Natural killer cell (primary cell): Measurements from ENCODE around the gene RNU11. TPM values are rescaled to one million over a fixed set of nuclear protein-coding genes. Genes with fewer than 3 reads are reported as not detected.
A peak's percentile ranks its signal among the peaks of the same experiment; 100 is the strongest.
"Not testable (repeated sequence)": the region's sequence is repeated elsewhere in the genome, so short reads cannot be mapped to it uniquely, and the experiment has no call there.

Source experiments
- ATAC-seq, 3 donors: fragments of 150-1000 bp in 2 of 3; fragments of 200-7000 bp in 1 of 3; cut with Tn5 transposase; 1 replicate in 1 of 3; 2 replicates in 2 of 3; pipeline ENCODE4 v1.10.0; 2021; ENCODE audit warnings: mild to moderate bottlenecking in 2 of 3, moderate library complexity in 2 of 3
- DNase-seq, 2 donors: peaks; one replicate each; pipeline versions ENCODE4 v3.0.0 to v3.0.0-alpha.2; 2013 to 2021; ENCODE audit warnings: mixed read lengths in 1 of 2
- H3K27ac ChIP-seq: one replicate; pipeline ENCODE4 v1.5.1; 2013; ENCODE audit warnings: mild to moderate bottlenecking, low read length
- H3K27me3 ChIP-seq: one replicate; pipeline ENCODE4 v1.6.1; 2013; ENCODE audit warnings: low read length; ENCODE audit not compliant: control insufficient read depth, insufficient read depth
- H3K36me3 ChIP-seq: one replicate; pipeline ENCODE4 v1.6.1; 2013; ENCODE audit warnings: low read length; ENCODE audit not compliant: control insufficient read depth, insufficient read depth
- H3K4me1 ChIP-seq: one replicate; pipeline ENCODE4 v1.6.1; 2013; ENCODE audit warnings: low read length; ENCODE audit not compliant: control insufficient read depth, insufficient read depth
- H3K4me3 ChIP-seq: one replicate; pipeline ENCODE4 v1.5.1; 2013; ENCODE audit warnings: low read length
- H3K9me3 ChIP-seq: one replicate; pipeline ENCODE4 v1.6.1; 2013; ENCODE audit warnings: low read length; ENCODE audit not compliant: control insufficient read depth, insufficient read depth
- H3K27ac Mint-ChIP-seq, 2 donors: one replicate each; pipeline ENCODE4 v1.8.0; 2022; ENCODE audit warnings: mild to moderate bottlenecking in 2 of 2, mixed read lengths in 2 of 2, moderate library complexity in 1 of 2
- H3K27me3 Mint-ChIP-seq, 2 donors: one replicate each; pipeline ENCODE4 v1.8.0; 2022; ENCODE audit warnings: low read depth in 2 of 2, mixed read lengths in 2 of 2
- H3K36me3 Mint-ChIP-seq: one replicate; pipeline ENCODE4 v1.8.0; 2022; ENCODE audit warnings: mixed read lengths
- H3K4me1 Mint-ChIP-seq, 2 donors: one replicate each; pipeline ENCODE4 v1.8.0; 2022; ENCODE audit warnings: mixed read lengths in 2 of 2
- H3K4me3 Mint-ChIP-seq: one replicate; pipeline ENCODE4 v1.8.0; 2022; ENCODE audit warnings: mild to moderate bottlenecking, moderate library complexity, mixed read lengths
- H3K9me3 Mint-ChIP-seq, 2 donors: one replicate each; pipeline ENCODE4 v1.8.0; 2022; ENCODE audit warnings: mixed read lengths in 2 of 2
- WGBS: methylation state at CpG from one replicate; pipeline ENCODE4 v1.1.7; 2013; ENCODE audit warnings: missing lambda C conversion rate; ENCODE audit not compliant: insufficient coverage; 5-methylcytosine and 5-hydroxymethylcytosine counted together
- intact Hi-C: fragments of 100-400 bp; cut with micrococcal nuclease; formaldehyde crosslinking; loops from one replicate; pipeline ENCODE4 v1.14.2; 2022
- total RNA-seq, 4 donors: library from RNA; stranded (reverse); fragments of 120-200 nt in 1 of 4; gene quantifications; one replicate each; pipeline versions ENCODE4 v1.2.3 to v1.2.4, GENCODE V29; 2013 to 2022
- TF ChIP-seq, protein P1 (sequence below): fragments of 200-600 bp; IDR thresholded peaks from one replicate; pipeline ENCODE4 v1.8.0; 2022; ENCODE audit warnings: antibody characterized with exemption

RNU11 gene
- total RNA-seq, 3 donors from 2014 or later (not counting 1 experiment from before 2014, with no cell fraction given), result not detected

DNA sequence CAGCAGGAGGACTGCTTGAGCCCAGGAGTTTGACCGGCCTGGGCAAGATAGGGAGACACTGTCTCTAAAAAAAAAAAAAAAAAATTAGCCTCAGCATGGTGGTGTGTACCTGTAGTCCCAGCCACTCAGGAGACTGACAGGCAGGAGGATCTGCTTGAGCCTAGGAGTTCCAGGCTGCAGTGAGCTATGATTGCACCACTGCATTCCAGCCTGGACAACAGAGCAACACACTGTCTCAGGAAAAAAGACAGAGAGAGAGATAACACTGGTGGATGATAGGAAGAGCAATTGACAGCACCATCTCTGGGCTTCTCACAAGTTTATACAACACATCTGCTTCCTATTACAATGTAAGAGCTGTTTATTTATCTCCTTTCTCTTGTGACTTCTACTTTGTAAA is 2.4 kb upstream of the RNU11 start:
- TF ChIP-seq, protein P1, sequence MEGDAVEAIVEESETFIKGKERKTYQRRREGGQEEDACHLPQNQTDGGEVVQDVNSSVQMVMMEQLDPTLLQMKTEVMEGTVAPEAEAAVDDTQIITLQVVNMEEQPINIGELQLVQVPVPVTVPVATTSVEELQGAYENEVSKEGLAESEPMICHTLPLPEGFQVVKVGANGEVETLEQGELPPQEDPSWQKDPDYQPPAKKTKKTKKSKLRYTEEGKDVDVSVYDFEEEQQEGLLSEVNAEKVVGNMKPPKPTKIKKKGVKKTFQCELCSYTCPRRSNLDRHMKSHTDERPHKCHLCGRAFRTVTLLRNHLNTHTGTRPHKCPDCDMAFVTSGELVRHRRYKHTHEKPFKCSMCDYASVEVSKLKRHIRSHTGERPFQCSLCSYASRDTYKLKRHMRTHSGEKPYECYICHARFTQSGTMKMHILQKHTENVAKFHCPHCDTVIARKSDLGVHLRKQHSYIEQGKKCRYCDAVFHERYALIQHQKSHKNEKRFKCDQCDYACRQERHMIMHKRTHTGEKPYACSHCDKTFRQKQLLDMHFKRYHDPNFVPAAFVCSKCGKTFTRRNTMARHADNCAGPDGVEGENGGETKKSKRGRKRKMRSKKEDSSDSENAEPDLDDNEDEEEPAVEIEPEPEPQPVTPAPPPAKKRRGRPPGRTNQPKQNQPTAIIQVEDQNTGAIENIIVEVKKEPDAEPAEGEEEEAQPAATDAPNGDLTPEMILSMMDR, result no peak
- intact Hi-C loops, result loop anchor here (5.0 kb wide), 1 partner anchor 399 kb away; no protein-coding TSS in a partner anchor
- no peak overlapping the region for H3K27ac ChIP-seq
- no peaks in the 10 kb centered on the region for H3K27me3 Mint-ChIP-seq
- H3K4me3 ChIP-seq, result no peak overlapping the region
- no peaks in the 10 kb centered on the region for H3K36me3 ChIP-seq
- DNase-seq, result no peak
- H3K36me3 Mint-ChIP-seq, result no peaks in the 10 kb centered on the region
- no peak for ATAC-seq
- WGBS, result 100% methylated on average over 1 of the region's 1 CpG
- no peaks in the 10 kb centered on the region for H3K27me3 ChIP-seq
- H3K9me3 Mint-ChIP-seq, result no peaks in the 10 kb centered on the region
- H3K9me3 ChIP-seq, result no peaks in the 10 kb centered on the region
- peak overlapping the region; percentile 20 to 35 for H3K27ac Mint-ChIP-seq
- no peak overlapping the region for H3K4me3 Mint-ChIP-seq
- H3K4me1 ChIP-seq, result peaks cover 46% of the 10 kb centered on the region
- H3K4me1 Mint-ChIP-seq, result peaks cover 46 to 47% of the 10 kb centered on the region in 2 donors

DNA sequence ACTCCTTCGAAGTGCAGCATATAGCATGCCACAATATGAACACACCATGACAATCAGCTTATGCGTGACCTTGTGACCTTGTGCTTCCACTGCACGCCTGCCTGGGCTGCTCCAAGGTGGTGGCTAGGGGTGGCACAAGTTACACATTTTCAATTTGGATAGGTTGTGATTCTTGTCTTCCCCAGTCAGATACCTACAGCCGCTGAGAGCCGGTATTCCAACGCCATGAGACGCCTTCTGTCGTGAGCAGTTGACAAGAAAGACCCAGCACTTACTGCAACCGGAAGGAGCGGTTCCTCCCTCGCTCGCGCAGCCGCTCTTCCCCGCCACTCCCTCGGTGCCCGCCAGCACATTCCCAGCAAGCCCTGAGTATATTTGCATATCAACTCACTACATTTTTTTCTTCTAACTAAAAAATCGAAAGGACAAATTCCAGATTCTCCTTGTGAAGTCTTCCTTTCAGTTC is 359 bp upstream of the RNU11 start:
- peaks cover 31 to 33% of the 10 kb centered on the region in 2 donors for H3K4me1 Mint-ChIP-seq
- Histone ChIP-seq H3K27me3 (no peaks in the 10 kb centered on the region), H3K4me1 (peaks cover 40% of the 10 kb centered on the region), H3K27ac (peak overlapping the region; percentile 95), H3K4me3 (peak overlapping the region; percentile 38), H3K36me3 (no peaks in the 10 kb centered on the region), H3K9me3 (no peaks in the 10 kb centered on the region)
- peak overlapping the region; percentile 89 for H3K4me3 Mint-ChIP-seq
- no peaks in the 10 kb centered on the region for H3K9me3 Mint-ChIP-seq
- TF ChIP-seq, protein P1, result no peak
- ATAC-seq (peak; percentile 75 to 89 (median 82)), DNase-seq (peak; percentile 80 to 96)
- no peaks in the 10 kb centered on the region for H3K36me3 Mint-ChIP-seq
- no peaks in the 10 kb centered on the region for H3K27me3 Mint-ChIP-seq
- H3K27ac Mint-ChIP-seq, result peak overlapping the region; percentile 96 to 100
- WGBS, result 1% methylated on average over 18 of the region's 18 CpGs
- intact Hi-C loops, result loop anchor here (1.0 to 5.0 kb wide), 3 partner anchors 20 to 401 kb away; partner anchors contain the start of genes GMEB1 and YTHDF2

- H3K27me3 Mint-ChIP-seq, H3K27me3 ChIP-seq, H3K27ac Mint-ChIP-seq, intact Hi-C loops, H3K36me3 Mint-ChIP-seq, H3K9me3 ChIP-seq, H3K4me3 Mint-ChIP-seq, H3K4me3 ChIP-seq, DNase-seq, H3K9me3 Mint-ChIP-seq, H3K36me3 ChIP-seq, ATAC-seq, H3K27ac ChIP-seq: not testable (repeated sequence)
- 93% methylated on average over 10 of the region's 13 CpGs for WGBS
- peaks cover 13% of the 10 kb centered on the region for H3K4me1 ChIP-seq
- H3K4me1 Mint-ChIP-seq, result peaks cover 11% of the 10 kb centered on the region in 2 donors
These were observed 4.7 kb downstream of the RNU11 start for GRCh38 chr1:28653063-28653462.

- H3K4me3 ChIP-seq, H3K36me3 ChIP-seq, H3K4me3 Mint-ChIP-seq, H3K27me3 Mint-ChIP-seq, ATAC-seq, intact Hi-C loops, H3K9me3 ChIP-seq, H3K27me3 ChIP-seq, H3K36me3 Mint-ChIP-seq, H3K4me1 Mint-ChIP-seq, H3K27ac ChIP-seq, H3K9me3 Mint-ChIP-seq, H3K27ac Mint-ChIP-seq: not testable (repeated sequence)
- peak in 1 of 2 donors; percentile 41 for DNase-seq
- 80% methylated on average over 3 of the region's 3 CpGs for WGBS
- H3K4me1 ChIP-seq, result peaks cover 10% of the 10 kb centered on the region
These were observed 5.5 kb downstream of the RNU11 start for GRCh38 chr1:28653870-28654269.

DNA sequence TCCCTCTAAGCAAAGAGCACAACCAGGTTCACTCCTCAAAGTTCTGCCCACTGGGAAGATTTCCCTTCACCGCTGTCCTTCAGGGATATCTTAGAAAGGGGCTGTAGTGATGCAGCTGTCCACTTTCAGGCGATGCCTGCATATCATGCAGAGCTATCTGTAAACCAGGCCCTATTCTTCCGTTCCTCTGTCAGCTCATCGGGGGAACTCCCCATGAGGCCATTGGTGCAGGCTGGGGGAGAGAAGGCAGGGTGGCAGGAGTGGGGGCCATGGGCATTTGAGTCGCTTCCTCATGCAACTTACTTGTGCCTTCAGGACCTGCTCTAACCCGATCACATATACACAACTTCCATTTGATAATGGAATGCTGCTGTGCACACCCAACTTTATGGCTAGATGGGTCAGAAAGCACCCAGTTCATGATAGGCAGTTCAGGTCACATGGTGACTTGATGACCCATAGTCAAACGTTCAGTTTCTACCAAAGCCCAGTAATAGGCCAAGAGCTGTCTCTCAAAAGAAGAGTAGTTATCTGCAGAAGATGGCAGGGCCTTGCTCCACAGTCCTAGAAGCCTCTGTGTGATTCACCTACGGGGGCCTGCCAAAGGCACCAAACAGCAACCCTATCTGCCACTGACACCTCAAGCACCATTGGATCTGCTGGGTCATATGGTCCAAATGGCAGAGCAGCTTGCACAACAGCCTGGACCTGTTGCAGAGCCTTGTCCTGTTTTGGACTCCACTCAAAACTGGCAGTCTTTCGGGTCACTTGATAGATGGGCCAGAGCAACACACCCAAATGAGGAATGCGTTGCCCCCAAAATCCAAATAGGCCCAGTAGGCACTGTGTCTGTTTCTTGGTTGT is 7.3 kb downstream of the RNU11 start:
- intact Hi-C loops, H3K27me3 ChIP-seq, H3K9me3 Mint-ChIP-seq, H3K27ac ChIP-seq, H3K4me1 Mint-ChIP-seq, H3K36me3 Mint-ChIP-seq, H3K9me3 ChIP-seq, ATAC-seq, H3K36me3 ChIP-seq, H3K27ac Mint-ChIP-seq, H3K4me3 ChIP-seq, H3K4me3 Mint-ChIP-seq, DNase-seq, H3K4me1 ChIP-seq, H3K27me3 Mint-ChIP-seq: not testable (repeated sequence)
- 93% methylated on average over 9 of the region's 10 CpGs for WGBS
